ENCODE data around the gene EFCAB8. TPM values are rescaled to one million over a fixed set of nuclear protein-coding genes. Genes with fewer than 3 reads are reported as not detected.
A peak's percentile ranks its signal among the peaks of the same experiment; 100 is the strongest.

EFCAB8 gene
- total RNA-seq, 1 donor from 2014 or later, result 0.32 TPM

- H3K4me3 Mint-ChIP-seq (ENCODE audit: unreplicated experiment), result no peak overlapping the region
- no peaks in the 10 kb centered on the region for H3K4me1 Mint-ChIP-seq (ENCODE audit: low read depth)
- peaks cover 35% of the 10 kb centered on the region for H3K27me3 Mint-ChIP-seq (ENCODE audit: low read depth)
- DNase-seq (ENCODE audit: low spot score), result no peak
- no peak overlapping the region for H3K27ac Mint-ChIP-seq (ENCODE audit: unreplicated experiment)
- peaks cover 1% of the 10 kb centered on the region for H3K9me3 Mint-ChIP-seq (ENCODE audit: low read depth)
- H3K36me3 Mint-ChIP-seq (ENCODE audit: low read depth), result peaks cover under 1% of the 10 kb centered on the region
- TF ChIP-seq, protein P1, sequence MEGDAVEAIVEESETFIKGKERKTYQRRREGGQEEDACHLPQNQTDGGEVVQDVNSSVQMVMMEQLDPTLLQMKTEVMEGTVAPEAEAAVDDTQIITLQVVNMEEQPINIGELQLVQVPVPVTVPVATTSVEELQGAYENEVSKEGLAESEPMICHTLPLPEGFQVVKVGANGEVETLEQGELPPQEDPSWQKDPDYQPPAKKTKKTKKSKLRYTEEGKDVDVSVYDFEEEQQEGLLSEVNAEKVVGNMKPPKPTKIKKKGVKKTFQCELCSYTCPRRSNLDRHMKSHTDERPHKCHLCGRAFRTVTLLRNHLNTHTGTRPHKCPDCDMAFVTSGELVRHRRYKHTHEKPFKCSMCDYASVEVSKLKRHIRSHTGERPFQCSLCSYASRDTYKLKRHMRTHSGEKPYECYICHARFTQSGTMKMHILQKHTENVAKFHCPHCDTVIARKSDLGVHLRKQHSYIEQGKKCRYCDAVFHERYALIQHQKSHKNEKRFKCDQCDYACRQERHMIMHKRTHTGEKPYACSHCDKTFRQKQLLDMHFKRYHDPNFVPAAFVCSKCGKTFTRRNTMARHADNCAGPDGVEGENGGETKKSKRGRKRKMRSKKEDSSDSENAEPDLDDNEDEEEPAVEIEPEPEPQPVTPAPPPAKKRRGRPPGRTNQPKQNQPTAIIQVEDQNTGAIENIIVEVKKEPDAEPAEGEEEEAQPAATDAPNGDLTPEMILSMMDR (IDR thresholded peaks at IDR 0.05), result no peak
Measured at GRCh38 chr20:32963176-32963575, 104.5 kb downstream of the EFCAB8 start.

- no peak overlapping the region for H3K4me3 Mint-ChIP-seq (ENCODE audit: unreplicated experiment)
- H3K4me1 Mint-ChIP-seq (ENCODE audit: low read depth), result no peaks in the 10 kb centered on the region
- H3K27me3 Mint-ChIP-seq (ENCODE audit: low read depth), result peaks cover 33% of the 10 kb centered on the region
- DNase-seq (ENCODE audit: low spot score), result peak; percentile 29
- TF ChIP-seq, protein P1 (IDR thresholded peaks at IDR 0.05), result no peak
- no peaks in the 10 kb centered on the region for H3K36me3 Mint-ChIP-seq (ENCODE audit: low read depth)
- H3K27ac Mint-ChIP-seq (ENCODE audit: unreplicated experiment), result no peak overlapping the region
- H3K9me3 Mint-ChIP-seq (ENCODE audit: low read depth), result no peaks in the 10 kb centered on the region
Measured at GRCh38 chr20:32964575-32964974, 105.9 kb downstream of the EFCAB8 start.

DNA sequence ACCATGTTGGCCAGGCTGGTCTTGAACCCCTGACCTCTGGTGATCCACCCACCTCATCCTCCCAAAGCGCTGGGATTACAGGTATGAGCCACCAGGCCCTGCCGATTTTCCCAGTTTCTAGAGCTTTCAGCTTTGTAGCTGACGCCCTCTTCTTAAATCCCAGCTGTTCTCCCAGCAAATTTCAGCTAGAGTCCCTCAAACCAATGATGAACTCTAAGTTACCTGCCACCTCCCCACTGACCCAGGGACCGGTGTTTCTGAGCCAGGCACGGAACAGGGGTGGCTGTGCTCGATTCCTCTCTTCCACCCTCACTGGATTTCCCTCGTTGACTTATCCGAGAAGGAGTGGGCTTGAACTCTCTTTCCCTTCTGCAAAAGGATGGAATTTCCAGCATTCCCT lies 106.4 kb downstream of the EFCAB8 start:
- Mint-ChIP-seq H3K27ac (ENCODE audit: unreplicated experiment) (no peak overlapping the region), H3K4me1 (ENCODE audit: low read depth) (no peaks in the 10 kb centered on the region), H3K27me3 (ENCODE audit: low read depth) (peaks cover 33% of the 10 kb centered on the region), H3K9me3 (ENCODE audit: low read depth) (no peaks in the 10 kb centered on the region), H3K36me3 (ENCODE audit: low read depth) (no peaks in the 10 kb centered on the region), H3K4me3 (ENCODE audit: unreplicated experiment) (no peak overlapping the region)
- TF ChIP-seq, protein P1 (IDR thresholded peaks at IDR 0.05), result no peak
- DNase-seq (ENCODE audit: low spot score), result no peak

DNA sequence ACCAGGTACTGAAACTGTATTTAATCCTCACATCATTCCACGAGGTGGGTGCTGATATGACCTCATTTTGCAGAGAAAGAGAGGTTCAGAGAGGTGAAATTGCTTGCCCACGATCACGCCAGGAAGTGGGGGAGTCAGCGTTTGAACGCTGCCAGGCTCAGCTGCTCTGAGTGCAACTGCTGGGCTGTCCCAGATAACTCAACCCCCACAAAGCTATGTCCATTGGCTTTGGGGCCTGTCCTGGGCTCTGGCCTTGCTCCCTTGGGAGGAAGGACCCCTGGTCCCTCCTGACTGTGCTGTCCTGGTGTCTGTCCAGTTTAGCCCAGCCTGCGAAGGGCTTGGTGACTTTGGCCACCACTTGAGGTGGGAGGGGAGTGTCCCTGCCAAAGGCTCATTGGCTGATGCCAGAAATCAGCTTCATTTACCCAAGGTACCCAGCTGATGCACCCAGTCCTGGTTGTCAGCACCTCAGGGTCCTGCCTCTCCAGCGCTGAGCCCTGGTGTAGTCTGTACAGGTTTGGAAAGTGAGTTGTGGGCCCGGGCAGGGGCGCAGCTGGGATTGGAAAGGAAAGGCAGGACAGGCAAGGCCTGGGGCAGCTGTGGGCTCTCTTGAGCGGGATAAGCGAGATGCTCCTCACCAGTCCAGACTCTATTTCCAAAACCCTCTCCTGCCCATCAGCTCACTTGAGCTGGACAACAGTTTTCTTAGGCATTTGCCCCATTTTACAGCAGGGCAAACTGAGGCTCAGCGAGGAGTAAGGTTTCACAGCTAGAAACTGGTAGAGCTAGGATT lies 107.1 kb downstream of the EFCAB8 start:
- Mint-ChIP-seq H3K27me3 (ENCODE audit: low read depth) (peaks cover 33% of the 10 kb centered on the region), H3K4me1 (ENCODE audit: low read depth) (no peaks in the 10 kb centered on the region), H3K27ac (ENCODE audit: unreplicated experiment) (no peak overlapping the region), H3K36me3 (ENCODE audit: low read depth) (no peaks in the 10 kb centered on the region), H3K4me3 (ENCODE audit: unreplicated experiment) (no peak overlapping the region), H3K9me3 (ENCODE audit: low read depth) (no peaks in the 10 kb centered on the region)
- DNase-seq (ENCODE audit: low spot score), result peak; percentile 74
- TF ChIP-seq, protein P1 (IDR thresholded peaks at IDR 0.05), result no peak

- H3K36me3 Mint-ChIP-seq (ENCODE audit: low read depth), result no peaks in the 10 kb centered on the region
- DNase-seq (ENCODE audit: low spot score), result peak; percentile 42
- peaks cover 29% of the 10 kb centered on the region for H3K27me3 Mint-ChIP-seq (ENCODE audit: low read depth)
- no peaks in the 10 kb centered on the region for H3K4me1 Mint-ChIP-seq (ENCODE audit: low read depth)
- TF ChIP-seq, protein P1 (IDR thresholded peaks at IDR 0.05), result no peak
- no peak overlapping the region for H3K4me3 Mint-ChIP-seq (ENCODE audit: unreplicated experiment)
- no peak overlapping the region for H3K27ac Mint-ChIP-seq (ENCODE audit: unreplicated experiment)
- H3K9me3 Mint-ChIP-seq (ENCODE audit: low read depth), result no peaks in the 10 kb centered on the region
Measured at GRCh38 chr20:32966382-32966781, 107.7 kb downstream of the EFCAB8 start.
